Endothelial cell of umbilical vein (primary cell): Measurements from ENCODE around the gene CACNA1C. TPM values are rescaled to one million over a fixed set of nuclear protein-coding genes. Genes with fewer than 3 reads are reported as not detected.

Experiments used
- BruUV-seq: library from RNA; stranded (reverse); fragments of 400-500 nt; replicated peaks from 2 replicates; lab custom pipeline; 2021; lab: Mats Ljungman, UMichigan
- CTCF ChIA-PET: fragments of 300-600, 350-600 bp; sonication (Branson Sonifier 250); formaldehyde crosslinking; loops from one replicate; lab custom pipeline; 2021; ENCODE audit warnings: antibody characterized with exemption, inconsistent platforms; lab: Charles Lee
- POLR2A ChIA-PET: fragments of 300-600, 350-600 bp; sonication (Branson Sonifier 250); formaldehyde crosslinking; loops from one replicate; lab custom pipeline; 2021; ENCODE audit warnings: antibody characterized with exemption, inconsistent platforms; lab: Charles Lee
- DNase-seq: peaks from one replicate; pipeline ENCODE4 v3.0.0-alpha.2; 2011; ENCODE audit warnings: low read depth, low spot score
- FAIRE-seq: peaks from 2 replicates; lab custom pipeline; 2011; peaks lifted over from hg19 to GRCh38; lab: Jason Lieb, UNC
- H2AFZ ChIP-seq: 2 replicates; pipeline ENCODE4 v1.6.0; 2012; ENCODE audit warnings: low read depth, low read length, control low read depth, inconsistent platforms
- H3K27ac ChIP-seq: 2 replicates; pipeline ENCODE4 v1.5.1; 2011; ENCODE audit warnings: low read depth, mild to moderate bottlenecking, control low read depth, low read length, moderate library complexity; ENCODE audit not compliant: insufficient read depth
- H3K27me3 ChIP-seq, 2 experiments: 2 replicates each; pipeline versions ENCODE4 v1.6.0 to v1.6.1; 2011; ENCODE audit warnings: low read length in 2 of 2, mixed read lengths in 1 of 2; ENCODE audit not compliant: control insufficient read depth in 2 of 2, insufficient read depth in 2 of 2
- H3K36me3 ChIP-seq, 2 experiments: 2 replicates in 1 of 2; 3 replicates in 1 of 2; pipeline ENCODE4 v1.5.1; 2011; ENCODE audit warnings: low read length in 2 of 2, mild to moderate bottlenecking in 1 of 2, moderate library complexity in 1 of 2; ENCODE audit not compliant: control insufficient read depth in 2 of 2, insufficient read depth in 2 of 2; ENCODE audit errors: extremely low read depth in 1 of 2
- H3K4me1 ChIP-seq: 3 replicates; pipeline ENCODE4 v1.5.1; 2011; ENCODE audit warnings: mild to moderate bottlenecking, low read length; ENCODE audit not compliant: control insufficient read depth, insufficient read depth; ENCODE audit errors: extremely low read depth
- H3K4me2 ChIP-seq: 2 replicates; pipeline ENCODE4 v1.6.1; 2011; ENCODE audit warnings: low read length, control low read depth, mixed read lengths; ENCODE audit not compliant: insufficient read depth
- H3K4me3 ChIP-seq, 3 experiments: fragments of 200-600 bp in 1 of 3; sonication (generic), shearing (Covaris generic) in 1 of 3; replicated peaks in 1 of 3; 2 replicates each; pipeline ENCODE4 v1.5.1; 2011 to 2016; ENCODE audit warnings: control low read depth in 3 of 3, low read length in 3 of 3, mild to moderate bottlenecking in 2 of 3, inconsistent platforms in 1 of 3, low read depth in 1 of 3, moderate library complexity in 1 of 3; ENCODE audit not compliant: insufficient read depth in 1 of 3
- H3K79me2 ChIP-seq: 2 replicates; pipeline ENCODE4 v1.6.0; 2012; ENCODE audit warnings: low read length, inconsistent platforms; ENCODE audit not compliant: control insufficient read depth, insufficient read depth
- H3K9ac ChIP-seq: replicated peaks from 2 replicates; pipeline ENCODE3; 2011; ENCODE audit warnings: low read length, control low read depth; ENCODE audit not compliant: insufficient read depth; ENCODE audit errors: extremely low read depth
- H3K9me1 ChIP-seq: replicated peaks from 3 replicates; pipeline ENCODE4 v1.6.0; 2011; ENCODE audit warnings: mild to moderate bottlenecking, low read length; ENCODE audit not compliant: control insufficient read depth, insufficient read depth; ENCODE audit errors: extremely low read depth
- H3K9me3 ChIP-seq: replicated peaks from 2 replicates; pipeline ENCODE4 v1.5.1; 2012; ENCODE audit warnings: low read length, inconsistent platforms; ENCODE audit not compliant: control insufficient read depth, insufficient read depth
- H4K20me1 ChIP-seq: replicated peaks from 2 replicates; pipeline ENCODE3; 2011; ENCODE audit warnings: mild to moderate bottlenecking, low read length; ENCODE audit not compliant: control insufficient read depth, insufficient read depth; ENCODE audit errors: extremely low read depth
- CTCF ChIP-seq, 2 donors: IDR thresholded peaks; 1 replicate in 1 of 2; 2 replicates in 1 of 2; pipeline ENCODE4 v1.5.1; 2011; ENCODE audit warnings: low read length in 2 of 2, mild to moderate bottlenecking in 2 of 2, moderate library complexity in 2 of 2, control low read depth in 1 of 2, inconsistent platforms in 1 of 2, low read depth in 1 of 2; ENCODE audit not compliant: insufficient read depth in 1 of 2; ENCODE audit errors: extremely low read depth in 1 of 2
- EZH2 ChIP-seq: IDR thresholded peaks from 2 replicates; pipeline ENCODE4 v1.6.1; 2012; ENCODE audit warnings: borderline replicate concordance, low read depth, mild to moderate bottlenecking, moderate library complexity, low read length, inconsistent platforms; ENCODE audit not compliant: severe bottlenecking
- FOS ChIP-seq: IDR thresholded peaks from 2 replicates; pipeline ENCODE4 v1.6.1; 2011; ENCODE audit warnings: mild to moderate bottlenecking, low read length, moderate library complexity, borderline replicate concordance; ENCODE audit not compliant: insufficient read depth
- GATA2 ChIP-seq: IDR thresholded peaks from 2 replicates; pipeline ENCODE4 v1.7.0; 2011; ENCODE audit warnings: low read depth, mild to moderate bottlenecking, moderate library complexity, mixed read lengths, low read length; ENCODE audit not compliant: insufficient read length, insufficient read depth
- JUN ChIP-seq: IDR thresholded peaks from 2 replicates; pipeline ENCODE4 v1.6.1; 2011; ENCODE audit warnings: borderline replicate concordance, low read depth; ENCODE audit not compliant: insufficient read length, insufficient read depth
- MAX ChIP-seq: IDR thresholded peaks from 2 replicates; pipeline ENCODE4 v1.6.1; 2011; ENCODE audit not compliant: insufficient read depth, insufficient read length
- MYC ChIP-seq: IDR thresholded peaks from one replicate; pipeline ENCODE4 v1.6.1; 2011; ENCODE audit warnings: mild to moderate bottlenecking, low read depth, low read length
- POLR2A ChIP-seq: IDR thresholded peaks from 2 replicates; pipeline ENCODE4 v1.6.1; 2012; ENCODE audit warnings: low read depth, mild to moderate bottlenecking, control low read depth, low read length
- POLR2AphosphoS5 ChIP-seq: IDR thresholded peaks from 2 replicates; pipeline ENCODE4 v1.6.1; 2012; ENCODE audit warnings: low read depth, mild to moderate bottlenecking, control low read depth, low read length, moderate library complexity; ENCODE audit not compliant: insufficient read depth
- dilution Hi-C: fragments of 300-500 bp; cut with MboI; formaldehyde crosslinking; loops from one replicate; pipeline ENCODE4 v1.15.0; 2019; ENCODE audit warnings: low sequenced_read_pairs; ENCODE audit not compliant: extremely low pct_ligation_motif_present
- intact Hi-C: fragments of 100-400 bp; cut with micrococcal nuclease; formaldehyde crosslinking; loops from one replicate; pipeline ENCODE4 v1.10.0; 2022
- polyA plus RNA-seq, 4 experiments: library from polyadenylated mRNA; depleted of rRNA in 3 of 4; stranded (reverse) in 3 of 4; unstranded in 1 of 4; fragments of >200 nt; gene quantifications; 2 replicates each; pipeline versions ENCODE4 v1.2.1 to v1.2.3, GENCODE V29; 2011 to 2012; ENCODE audit warnings: missing spikeins in 1 of 4
- total RNA-seq: library from RNA; stranded (reverse); gene quantifications from 2 replicates; pipeline ENCODE4 v1.2.3, GENCODE V29; 2021

The CACNA1C gene
- total and polyA plus RNA-seq, 2 donors (not counting 3 experiments of a cell fraction or from before 2014, with no cell fraction given): not detected

GRCh38 chr12:2719392-2719791 lies 666.6 kb downstream of the CACNA1C start:
- H4K20me1 ChIP-seq: no peaks in the 10 kb centered on the region
- FAIRE-seq (no peak), DNase-seq (no peak)
- no peak overlapping the region for H3K27ac ChIP-seq
- no peaks in the 10 kb centered on the region for H3K27me3 ChIP-seq
- no TSS peak for BruUV-seq
- H2AFZ ChIP-seq: no peak overlapping the region
- H3K79me2 ChIP-seq: no peaks in the 10 kb centered on the region
- no peak overlapping the region for H3K4me2 ChIP-seq
- H3K9me3 ChIP-seq: no peaks in the 10 kb centered on the region
- no peaks in the 10 kb centered on the region for H3K36me3 ChIP-seq
- CTCF ChIA-PET: interaction anchor here (1.0 kb wide), 1 partner anchor 1085 kb away, joined by 3 read pairs; no protein-coding TSS in a partner anchor
- POLR2A ChIA-PET: no interaction called here
- TF ChIP-seq CTCF (IDR thresholded peaks at IDR 0.05; ENCODE audit: extremely low read depth in 1 of 2, insufficient read depth in 1 of 2, low read depth in 1 of 2, low read length in 2 of 2) (no peak), JUN (no peak)
- intact Hi-C loops (no loop called here), dilution Hi-C loops (no loop called here)
- no peak overlapping the region for H3K4me3 ChIP-seq
- H3K9ac ChIP-seq: no peak overlapping the region
- no peaks in the 10 kb centered on the region for H3K4me1 ChIP-seq
- H3K9me1 ChIP-seq: no peaks in the 10 kb centered on the region

- BruUV-seq: no TSS peak
- no peaks in the 10 kb centered on the region for H3K9me1 ChIP-seq
Measured at GRCh38 chr12:2722806-2723205, 670.0 kb downstream of the CACNA1C start.

More at GRCh38 chr12:2722806-2723205, 670.0 kb downstream of the CACNA1C start:
- TF ChIP-seq EZH2 (no peak), FOS (no peak), MAX (no peak), POLR2A (no peak), JUN (no peak), GATA2 (no peak), MYC (no peak), CTCF (IDR thresholded peaks at IDR 0.05; ENCODE audit: extremely low read depth in 1 of 2, insufficient read depth in 1 of 2, low read depth in 1 of 2, low read length in 2 of 2) (no peak), POLR2AphosphoS5 (no peak)
- ChIA-PET CTCF (interaction anchor here (0.7 to 1.0 kb wide), 3 partner anchors 17 to 61 kb away, joined by 3 read pairs; no protein-coding TSS in a partner anchor), POLR2A (no interaction called here)
- Histone ChIP-seq H3K4me1 (no peaks in the 10 kb centered on the region), H3K27ac (no peak overlapping the region), H4K20me1 (no peaks in the 10 kb centered on the region), H3K9ac (no peak overlapping the region), H3K9me3 (no peaks in the 10 kb centered on the region), H3K27me3 (no peaks in the 10 kb centered on the region), H3K4me3 (no peak overlapping the region), H3K4me2 (no peak overlapping the region), H3K36me3 (no peaks in the 10 kb centered on the region), H3K79me2 (no peaks in the 10 kb centered on the region), H2AFZ (no peak overlapping the region)
- FAIRE-seq (no peak), DNase-seq (no peak)
- intact Hi-C loops (no loop called here), dilution Hi-C loops (no loop called here)
